K562 (cell line): ENCODE measurements around the gene TNPO3. TPM values are rescaled to one million over a fixed set of nuclear protein-coding genes. Genes with fewer than 3 reads are reported as not detected.

Experiments
- ATAC-seq: fragments of 200-7000 bp; cut with Tn5 transposase; 3 replicates; pipeline ENCODE4 v1.9.1; 2020; ENCODE audit warnings: moderate library complexity
- BruUV-seq: library from RNA; stranded (reverse); fragments of 400-500 nt; replicated peaks from 2 replicates; lab custom pipeline; 2021; lab: Mats Ljungman, UMichigan
- CTCF ChIA-PET: fragments of 300-600 bp; formaldehyde crosslinking; extraction: SDS; loops from one replicate; lab custom pipeline; 2021; ENCODE audit warnings: low intra/inter-chr PET ratio; lab: Yijun Ruan, JAX
- POLR2A ChIA-PET: fragments of 300-600, 350-650 bp; sonication (Branson Sonifier 250); formaldehyde crosslinking; extraction: SDS; loops from one replicate; lab custom pipeline; 2021; ENCODE audit warnings: antibody characterized with exemption, inconsistent platforms; lab: Yijun Ruan, JAX
- DNase-seq, 4 experiments: peaks; one replicate each; pipeline versions ENCODE4 v3.0.0 to v3.0.0-alpha.2; 2011 to 2018; ENCODE audit warnings: low spot score in 3 of 4, mixed read lengths in 3 of 4; ENCODE audit errors: extremely low read depth in 1 of 4
- FAIRE-seq: peaks from 2 replicates; lab custom pipeline; 2011; peaks lifted over from hg19 to GRCh38; lab: Jason Lieb, UNC
- H2AFZ ChIP-seq: 2 replicates; pipeline ENCODE4 v1.6.0; 2011; ENCODE audit warnings: low read depth, low read length, control low read depth, inconsistent platforms
- H3K27ac ChIP-seq: fragments of 200-600 bp; 3 replicates; pipeline ENCODE4 v1.8.0; 2011; ENCODE audit warnings: low read depth, mild to moderate bottlenecking, control low read depth, inconsistent platforms, low read length, moderate library complexity, mixed read lengths; ENCODE audit errors: extremely low read depth
- H3K27me3 ChIP-seq, 2 experiments: fragments of 300-600 bp in 1 of 2; 2 replicates in 1 of 2; 3 replicates in 1 of 2; pipeline versions ENCODE4 v1.6.0 to v1.8.0; 2011; ENCODE audit warnings: inconsistent platforms in 2 of 2, low read length in 2 of 2, mild to moderate bottlenecking in 1 of 2, mixed read lengths in 1 of 2, moderate library complexity in 1 of 2; ENCODE audit not compliant: control insufficient read depth in 2 of 2, insufficient read depth in 2 of 2
- H3K36me3 ChIP-seq: fragments of 300-600 bp; 3 replicates; pipeline ENCODE4 v1.8.0; 2011; ENCODE audit warnings: mild to moderate bottlenecking, low read length, inconsistent platforms; ENCODE audit not compliant: control insufficient read depth, insufficient read depth
- H3K4me1 ChIP-seq, 2 experiments: fragments of 200-600 bp in 1 of 2; replicated peaks in 1 of 2; 2 replicates in 1 of 2; 3 replicates in 1 of 2; pipeline versions ENCODE4 v1.5.1 to v1.8.0; 2011; ENCODE audit warnings: inconsistent platforms in 2 of 2, low read length in 2 of 2, mild to moderate bottlenecking in 1 of 2, mixed read lengths in 1 of 2, moderate library complexity in 1 of 2; ENCODE audit not compliant: control insufficient read depth in 2 of 2, insufficient read depth in 2 of 2
- H3K4me2 ChIP-seq: 2 replicates; pipeline ENCODE4 v1.6.1; 2011; ENCODE audit warnings: low read length, control low read depth, inconsistent platforms, mixed read lengths; ENCODE audit not compliant: insufficient read depth
- H3K4me3 ChIP-seq: fragments of 200-600 bp; sonication (generic), shearing (Covaris generic); 2 replicates; pipeline ENCODE4 v1.5.1; 2016; ENCODE audit warnings: control low read depth, inconsistent platforms
- H3K79me2 ChIP-seq: fragments of 200-600 bp; 3 replicates; pipeline ENCODE4 v1.8.0; 2011; ENCODE audit warnings: low read length, inconsistent platforms; ENCODE audit not compliant: control insufficient read depth, insufficient read depth
- H3K9ac ChIP-seq, 2 experiments: 2 replicates each; pipeline versions ENCODE4 v1.6.0 to v1.6.1; 2011; ENCODE audit warnings: low read depth in 2 of 2, low read length in 2 of 2, control low read depth in 1 of 2, inconsistent platforms in 1 of 2, mild to moderate bottlenecking in 1 of 2, mixed read lengths in 1 of 2; ENCODE audit not compliant: insufficient read depth in 1 of 2
- H3K9me1 ChIP-seq: one replicate; pipeline ENCODE4 v1.6.0; 2011; ENCODE audit warnings: inconsistent platforms, mild to moderate bottlenecking, low read length, moderate library complexity; ENCODE audit not compliant: control insufficient read depth, insufficient read depth
- H3K9me3 ChIP-seq: replicated peaks from 2 replicates; pipeline ENCODE4 v1.5.1; 2011; ENCODE audit warnings: low read depth, low read length, inconsistent platforms; ENCODE audit not compliant: control insufficient read depth, insufficient read depth
- H4K20me1 ChIP-seq: replicated peaks from 2 replicates; pipeline ENCODE4 v1.6.1; 2011; ENCODE audit warnings: low read length, inconsistent platforms, mixed read lengths; ENCODE audit not compliant: control insufficient read depth, insufficient read depth
- AFF4 ChIP-seq: sonication (generic); formaldehyde crosslinking; IDR thresholded peaks from 2 replicates; pipeline ENCODE4 v1.8.0; 2023; ENCODE audit warnings: mild to moderate bottlenecking, missing genetic modification reagents
- CHCHD3 ChIP-seq: fragments of 250-450 bp; sonication (Bioruptor Pico); IDR thresholded peaks from 2 replicates; pipeline ENCODE4 v2.1.2; 2022; ENCODE audit warnings: mild to moderate bottlenecking
- E2F4 ChIP-seq: sonication (generic); formaldehyde crosslinking; IDR thresholded peaks from 2 replicates; pipeline ENCODE4 v1.8.0; 2022; ENCODE audit warnings: mild to moderate bottlenecking, low read depth, missing genetic modification reagents
- NR2C2 ChIP-seq, 2 experiments: fragments of 200-800 bp in 1 of 2; sonication (Bioruptor generic) in 1 of 2; sonication (generic) in 1 of 2; formaldehyde crosslinking in 1 of 2; IDR thresholded peaks; 2 replicates each; pipeline versions ENCODE4 v1.6.1 to v1.8.0; 2016 to 2022; ENCODE audit warnings: mild to moderate bottlenecking in 1 of 2, missing compliant biosample characterization in 1 of 2, missing genetic modification characterization in 1 of 2, missing genetic modification reagents in 1 of 2
- SNAPC5 ChIP-seq: fragments of 250-450 bp; sonication (Bioruptor Pico); IDR thresholded peaks from 2 replicates; pipeline ENCODE4 v1.8.0; 2021; ENCODE audit warnings: moderate library complexity, mild to moderate bottlenecking, inconsistent platforms
- TSC22D4 ChIP-seq: fragments of 450-650 bp; IDR thresholded peaks from 2 replicates; pipeline ENCODE4 v1.6.1; 2016; ENCODE audit warnings: missing genetic modification characterization, missing biosample characterization, control low read depth
- ZBTB5 ChIP-seq: fragments of 450-650 bp; IDR thresholded peaks from 2 replicates; pipeline ENCODE4 v1.6.1; 2017; ENCODE audit warnings: antibody characterized with exemption
- ZNF398 ChIP-seq: fragments of 250-450 bp; sonication (Bioruptor Pico); IDR thresholded peaks from 2 replicates; pipeline ENCODE4 v1.8.0; 2021; ENCODE audit warnings: moderate library complexity, mild to moderate bottlenecking, inconsistent platforms
- ZNF644 ChIP-seq: fragments of 200-800 bp; sonication (Bioruptor generic); IDR thresholded peaks from 2 replicates; pipeline ENCODE4 v1.6.1; 2016; ENCODE audit warnings: low read depth, missing genetic modification characterization, missing compliant biosample characterization
- ZNF76 ChIP-seq: fragments of 250-450 bp; sonication (Bioruptor Pico); IDR thresholded peaks from 2 replicates; pipeline ENCODE4 v1.4.0; 2020; ENCODE audit warnings: mild to moderate bottlenecking, moderate library complexity, borderline replicate concordance
- WGBS: fragments of 100-300 bp; shearing (Covaris generic); methylation state at CpG from one replicate; pipeline ENCODE4 v1.1.6; 2016; ENCODE audit warnings: low coverage, mixed read lengths; ENCODE audit not compliant: insufficient coverage; ENCODE audit errors: missing lambda C conversion rate; 5-methylcytosine and 5-hydroxymethylcytosine counted together
- in situ Hi-C: fragments of 300-500 bp; cut with MboI; formaldehyde crosslinking; loops from 4 replicates; pipeline ENCODE4 v1.15.0; 2018; ENCODE audit warnings: inconsistent platforms, mixed read lengths
- intact Hi-C: fragments of 100-400 bp; cut with micrococcal nuclease; formaldehyde crosslinking; loops from 2 replicates; pipeline ENCODE4 v1.14.2; 2022
- polyA plus RNA-seq, 8 experiments: library from polyadenylated mRNA; depleted of rRNA in 4 of 8; stranded (reverse) in 5 of 8; unstranded in 3 of 8; fragments of >200 nt; fragmentation: Nextera tagmentation in 2 of 8; fragmentation: Illumina TruSeq in 1 of 8; extraction: Ambion mirVana in 2 of 8; extraction: Trizol in 1 of 8; gene quantifications; 2 replicates each; pipeline versions ENCODE4 v1.2.1 to v1.2.3, GENCODE V29; 2011 to 2014; ENCODE audit warnings: inconsistent platforms in 1 of 8, missing spikeins in 1 of 8
- total RNA-seq, 7 experiments: library from RNA; depleted of rRNA in 6 of 7; stranded (reverse); fragments of >200 nt in 6 of 7; fragmentation: Illumina TruSeq in 2 of 7; extraction: Trizol in 2 of 7; gene quantifications; 2 replicates each; pipeline versions ENCODE4 v1.2.1 to v1.2.3, GENCODE V29; 2011 to 2021; ENCODE audit warnings: low replicate concordance in 1 of 7

Gene TNPO3
- total and polyA plus RNA-seq, 9 of the 15 experiments (the other 6 are each of a cell fraction or from before 2014, with no cell fraction given) = 35.8 to 125 (median 110) TPM

GRCh38 chr7:128931965-128932861, 122.7 kb downstream of the TNPO3 start:
- Histone ChIP-seq H3K27ac (no peak overlapping the region), H2AFZ (no peak overlapping the region), H3K4me1 (peaks cover 0 to 4% of the 10 kb centered on the region in 2 experiments; a peak in 1 of 5 replicates), H3K79me2 (no peaks in the 10 kb centered on the region), H3K4me2 (no peak overlapping the region), H3K4me3 (no peak overlapping the region), H3K9ac (no peak overlapping the region), H4K20me1 (0 out of 2 replicates have a peak, but pooled peaks cover 4% of the 10 kb centered on the region), H3K27me3 (peaks cover 59 to 82% of the 10 kb centered on the region in 2 experiments), H3K9me1 (no peaks in the 10 kb centered on the region), H3K9me3 (no peaks in the 10 kb centered on the region), H3K36me3 (no peaks in the 10 kb centered on the region)
- DNase-seq = no peak
- ChIA-PET CTCF (no interaction called here), POLR2A (interaction anchor here (0.6 to 2.5 kb wide), 8 partner anchors 8 to 120 kb away, joined by 3 to 8 read pairs (median 4); partner anchors contain the start of gene KCP)
- BruUV-seq = no TSS peak
- no peak for FAIRE-seq
- 10% methylated on average over 19 of the region's 19 CpGs for WGBS
- peak; percentile 10 for ATAC-seq
- in situ Hi-C loops = no loop called here
- intact Hi-C loops = no loop called here
- no peak for TF ChIP-seq ZNF644 (tag)
- TF ChIP-seq ZNF398 (CRISPR knock-in tag) = no peak
- TF ChIP-seq TSC22D4 (tag) = no peak
- TF ChIP-seq ZNF76 = no peak
- TF ChIP-seq CHCHD3 (CRISPR knock-in tag) = no peak
- TF ChIP-seq E2F4 (CRISPR knock-in tag) = no peak
- TF ChIP-seq NR2C2 (CRISPR knock-in tag; IDR thresholded peaks at IDR 0.05) = no peak
- no peak for TF ChIP-seq NR2C2 (tag; IDR thresholded peaks at IDR 0.05)
- no peak for TF ChIP-seq SNAPC5 (CRISPR knock-in tag)
- TF ChIP-seq AFF4 = no peak
- no peak for TF ChIP-seq ZBTB5
